ENCODE results near the gene NRP1.
"Not testable (repeated sequence)": the region's sequence is repeated elsewhere in the genome, so short reads cannot be mapped to it uniquely, and the experiment has no call there.

Gene NRP1

DNA sequence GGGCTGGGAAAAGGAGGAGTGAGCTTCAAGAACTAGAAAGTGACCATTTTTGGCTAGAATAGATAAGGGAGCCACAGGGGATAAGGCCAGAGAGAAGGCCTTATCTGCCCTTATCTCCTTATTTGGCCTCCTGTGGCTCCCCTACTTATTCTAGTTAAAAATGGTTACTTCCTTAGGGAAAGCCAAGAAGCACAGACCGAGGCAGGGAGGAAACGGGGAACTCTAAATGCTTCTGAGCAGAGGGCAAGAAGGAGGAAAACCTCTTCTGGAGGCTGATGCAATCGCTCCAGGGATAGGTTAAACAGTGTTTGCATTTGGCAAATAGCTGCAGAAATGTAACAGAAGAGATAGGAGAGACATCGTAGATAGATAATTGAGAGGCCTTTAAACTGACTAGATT, 18.6 kb downstream of the NRP1 start:
- no peak for DNase-seq

- DNase-seq: no peak
These were observed 19.5 kb downstream of the NRP1 start for GRCh38 chr10:33314811-33315561.

GRCh38 chr10:33311640-33312039, 22.8 kb downstream of the NRP1 start:
- no peak for DNase-seq

DNA sequence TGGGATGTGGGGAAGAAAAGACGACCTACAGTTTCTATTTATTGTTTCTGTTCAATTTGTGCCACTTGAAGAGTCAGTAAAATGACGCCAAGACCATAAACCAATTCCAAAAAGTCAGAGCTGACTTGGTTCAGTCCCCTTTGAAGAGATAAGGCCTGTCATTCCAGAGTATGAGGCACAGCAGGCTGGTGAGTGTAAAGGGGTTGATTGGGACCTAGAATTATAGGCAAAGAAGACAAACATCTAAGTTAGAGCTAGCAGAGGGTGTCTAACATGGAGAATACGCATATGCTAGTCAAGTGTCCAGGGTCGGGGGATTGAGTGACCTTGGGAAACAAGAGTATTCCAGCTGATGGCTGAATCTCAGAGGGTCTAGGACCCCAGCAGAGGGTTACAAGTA, 23.6 kb downstream of the NRP1 start:
- DNase-seq: no peak

GRCh38 chr10:33309406-33309805, 25.1 kb downstream of the NRP1 start:
- DNase-seq: no peak

DNA sequence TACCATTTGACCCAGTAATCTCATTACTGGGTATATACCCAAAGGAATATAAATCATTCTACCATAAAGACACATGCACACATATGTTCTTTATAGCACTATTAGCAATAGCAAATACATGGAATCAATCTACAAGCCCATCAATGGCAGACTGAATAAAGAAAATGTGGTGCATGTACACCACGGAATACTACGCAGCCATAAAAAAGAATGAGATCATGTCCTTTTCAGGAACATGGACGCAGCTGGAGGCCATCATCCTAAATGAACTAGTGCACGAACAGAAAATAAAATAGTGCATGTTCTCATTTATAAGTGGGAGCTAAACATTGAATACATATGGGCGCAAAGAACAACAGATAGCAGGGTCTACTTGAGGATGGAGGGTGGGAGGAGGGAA, 26.6 kb downstream of the NRP1 start:
- no peak for DNase-seq

GRCh38 chr10:33306701-33307519, 27.6 kb downstream of the NRP1 start:
- no peak for DNase-seq

- DNase-seq: no peak
These were observed 28.3 kb downstream of the NRP1 start for GRCh38 chr10:33306126-33306525.

- DNase-seq: no peak
These were observed 29.8 kb downstream of the NRP1 start for GRCh38 chr10:33304423-33305225.

DNA sequence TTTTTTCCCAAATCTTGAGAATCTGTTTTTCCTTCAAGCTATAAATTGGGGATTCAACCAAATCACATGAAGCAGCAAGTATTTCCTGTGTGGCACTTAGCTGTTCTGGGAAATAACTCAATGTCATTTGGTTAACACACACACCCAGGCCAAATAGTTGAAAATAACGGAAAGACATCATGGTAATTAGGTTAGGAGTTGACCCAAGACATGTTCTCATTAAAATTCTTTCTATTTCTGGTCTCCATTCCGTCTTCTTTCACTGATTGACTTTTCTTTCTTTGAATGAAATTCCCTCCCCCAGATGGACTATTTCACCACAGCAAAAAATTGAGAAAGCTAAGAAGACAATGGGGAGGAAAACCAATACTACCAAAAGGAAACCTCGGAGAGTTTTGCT, 30.5 kb downstream of the NRP1 start:
- no peak for DNase-seq

DNA sequence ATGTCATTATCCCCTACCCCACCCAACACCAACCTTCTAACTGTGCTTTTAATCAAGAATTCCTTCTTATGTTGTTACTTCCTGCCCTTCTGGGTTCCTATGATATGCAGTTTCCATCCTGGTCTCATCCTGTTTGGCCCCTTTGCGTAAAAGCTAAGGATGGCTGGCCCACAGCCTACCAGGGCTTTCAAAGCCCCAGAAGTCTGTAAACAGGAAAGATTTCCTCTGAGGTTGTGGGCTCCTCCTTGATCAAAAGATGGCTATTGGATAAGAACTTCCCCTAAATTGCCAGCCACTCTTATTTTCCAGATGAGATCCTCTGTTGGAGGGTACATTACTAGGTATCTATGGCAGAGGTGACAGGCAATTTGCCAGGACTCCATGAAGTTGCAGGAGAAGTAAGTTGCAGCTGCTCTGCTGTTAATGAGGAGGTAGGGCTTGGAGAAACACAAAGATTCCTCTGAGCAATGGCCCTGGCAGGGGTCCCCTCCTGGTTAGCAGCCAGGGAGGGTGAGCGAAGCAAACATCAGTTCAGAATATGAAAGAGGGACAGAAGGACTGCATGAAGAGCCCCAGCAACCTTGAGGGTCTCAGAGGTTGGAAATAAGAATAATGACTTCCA, 32.1 kb downstream of the NRP1 start:
- DNase-seq: no peak

DNA sequence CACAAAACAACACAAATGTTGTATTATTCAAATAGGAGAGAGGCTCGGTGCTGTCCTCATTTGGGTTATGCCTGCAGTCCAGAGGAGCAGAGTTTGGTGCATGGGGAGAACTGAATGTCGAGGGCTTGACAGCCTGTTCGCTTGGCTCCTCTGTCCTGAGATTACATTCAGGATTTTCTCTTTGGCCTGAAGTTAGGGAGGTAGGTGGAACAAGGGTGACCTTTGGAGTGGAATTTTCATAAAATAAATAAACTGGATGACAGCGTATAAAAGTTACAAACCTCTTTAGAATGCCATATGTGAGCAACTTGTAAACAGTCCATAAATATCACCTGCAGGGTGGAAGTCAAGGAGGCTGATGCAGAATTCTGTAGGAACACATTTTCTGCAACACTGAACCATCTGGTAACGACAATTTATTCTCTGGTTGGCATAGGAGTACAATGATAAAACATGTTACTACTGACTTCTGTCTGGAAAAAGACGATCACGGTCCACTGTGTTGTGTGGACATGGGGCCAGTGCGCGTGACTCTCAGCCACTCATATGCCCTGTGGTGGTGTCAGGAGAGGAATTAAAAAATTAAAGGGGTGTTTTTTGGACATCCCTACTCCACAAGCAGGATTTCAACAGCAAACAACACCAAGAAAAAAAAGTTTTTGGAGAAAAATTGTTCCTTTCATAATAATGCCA, 33.2 kb downstream of the NRP1 start:
- DNase-seq: no peak

DNA sequence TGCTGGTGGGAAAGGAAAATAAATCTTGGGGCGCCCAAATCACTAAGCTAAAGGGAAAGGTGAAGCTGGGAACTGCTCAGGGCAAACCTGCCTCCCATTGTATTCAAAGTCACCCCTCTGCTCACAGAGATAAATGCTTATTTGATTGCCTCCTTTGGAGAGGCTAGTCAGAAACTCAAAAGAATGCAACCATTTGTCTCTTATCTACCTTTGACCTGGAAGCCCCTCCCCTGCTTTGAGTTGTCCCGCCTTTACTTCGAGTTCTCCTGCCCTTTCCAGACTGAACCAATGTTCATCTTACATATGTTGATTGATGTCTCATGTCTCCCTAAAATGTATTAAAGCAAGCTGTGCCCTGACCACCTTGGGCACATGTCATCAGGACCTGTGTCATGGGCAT, 33.9 kb downstream of the NRP1 start:
- DNase-seq: not testable (repeated sequence)

DNA sequence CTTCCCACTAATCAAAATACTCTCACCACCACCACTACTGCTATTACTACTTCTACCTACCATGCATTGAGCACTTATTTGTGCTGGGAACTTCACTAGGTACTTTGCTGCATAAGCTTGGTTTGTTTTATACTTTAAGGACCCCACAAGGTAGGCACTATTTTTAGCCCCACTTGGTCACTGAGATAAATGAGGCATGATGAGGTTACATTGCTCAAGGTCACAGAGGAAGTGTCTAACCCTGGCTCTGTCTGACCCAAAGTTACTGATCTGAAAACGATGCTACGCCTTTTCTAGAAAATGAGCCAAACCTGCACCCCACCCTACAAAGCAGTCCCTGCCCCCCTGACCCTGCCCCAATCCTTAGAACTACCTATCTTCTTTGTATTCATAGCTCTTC, 35.6 kb downstream of the NRP1 start:
- DNase-seq: no peak

GRCh38 chr10:33298110-33298509, 36.4 kb downstream of the NRP1 start:
- DNase-seq: no peak

DNA sequence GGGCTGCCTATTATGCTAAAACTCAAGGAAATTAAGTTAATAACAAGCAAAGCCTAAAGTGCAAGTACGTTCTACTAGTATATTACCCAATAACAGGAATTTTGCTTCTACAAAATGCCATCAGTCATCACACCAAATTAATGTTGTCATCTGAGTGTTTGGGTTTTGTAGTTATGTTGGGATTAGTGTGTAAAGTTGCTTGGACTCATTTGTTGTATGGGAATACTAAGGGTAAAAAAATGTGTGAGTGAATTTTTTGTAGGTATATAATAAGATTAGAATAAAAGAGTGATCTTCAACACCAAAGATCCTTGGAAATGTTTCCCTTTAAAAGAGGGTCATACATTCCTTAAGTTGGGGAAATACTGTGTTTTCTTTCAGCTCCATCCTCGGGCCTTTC, 38.6 kb downstream of the NRP1 start:
- no peak for DNase-seq

GRCh38 chr10:33293531-33294170, 40.8 kb downstream of the NRP1 start:
- no peak for DNase-seq

GRCh38 chr10:33293076-33293475, 41.4 kb downstream of the NRP1 start:
- no peak for DNase-seq

GRCh38 chr10:33291053-33291592, 43.3 kb downstream of the NRP1 start:
- no peak for DNase-seq

DNA sequence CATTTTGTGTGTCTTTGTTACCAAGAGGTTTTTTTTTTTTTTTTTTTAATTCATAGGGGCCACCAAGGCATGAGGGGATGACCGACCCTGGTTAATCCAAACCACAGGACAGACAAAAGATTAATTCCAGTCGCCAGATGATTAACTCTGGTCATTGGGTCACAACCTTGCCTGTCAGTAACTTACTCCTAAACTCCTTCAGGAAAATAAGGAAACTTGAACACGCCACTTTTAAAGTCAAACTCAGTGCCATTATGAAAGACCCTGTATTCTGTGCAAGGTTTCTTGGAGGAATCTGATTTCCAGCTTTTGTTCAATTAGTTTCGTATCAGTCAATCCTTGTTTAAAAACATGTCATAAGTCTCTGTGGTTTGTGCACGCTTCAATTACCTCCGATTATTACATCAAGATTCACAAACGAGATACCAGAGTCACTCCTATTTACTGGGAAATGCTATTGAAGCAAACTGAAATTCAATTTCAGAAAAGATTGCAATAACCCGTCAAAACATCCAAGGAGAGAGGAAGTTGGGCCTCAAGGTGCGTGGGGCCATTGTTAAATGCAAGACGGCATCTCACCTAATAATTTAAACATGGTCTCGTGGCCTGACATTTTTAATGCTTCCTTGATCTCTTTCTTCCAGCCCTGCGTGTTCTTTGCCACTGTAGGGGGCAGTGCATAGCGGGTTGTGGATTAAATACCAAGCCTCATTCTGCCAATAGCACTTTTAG, 44.0 kb downstream of the NRP1 start:
- DNase-seq: no peak

DNA sequence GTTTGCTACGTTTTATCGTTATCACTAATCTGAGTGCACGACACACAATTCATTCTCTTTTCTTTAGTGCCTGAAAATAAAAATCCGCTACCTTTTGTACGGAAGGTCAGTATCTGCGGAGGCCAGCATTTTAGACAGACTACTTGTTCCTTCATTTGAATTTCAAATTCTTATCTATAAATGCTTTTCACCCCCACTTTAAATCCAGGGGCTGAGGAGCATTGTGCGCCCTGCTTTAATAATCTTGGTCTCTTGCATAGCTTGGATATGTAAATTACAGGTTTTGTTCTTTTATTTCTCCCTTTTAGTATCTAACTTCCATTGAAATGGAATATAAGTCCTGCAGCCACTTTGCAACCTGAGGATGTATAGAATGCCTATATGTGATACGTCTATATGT, 44.7 kb downstream of the NRP1 start:
- no peak for DNase-seq
